ENCODE data around the gene FOXC2.

DNA sequence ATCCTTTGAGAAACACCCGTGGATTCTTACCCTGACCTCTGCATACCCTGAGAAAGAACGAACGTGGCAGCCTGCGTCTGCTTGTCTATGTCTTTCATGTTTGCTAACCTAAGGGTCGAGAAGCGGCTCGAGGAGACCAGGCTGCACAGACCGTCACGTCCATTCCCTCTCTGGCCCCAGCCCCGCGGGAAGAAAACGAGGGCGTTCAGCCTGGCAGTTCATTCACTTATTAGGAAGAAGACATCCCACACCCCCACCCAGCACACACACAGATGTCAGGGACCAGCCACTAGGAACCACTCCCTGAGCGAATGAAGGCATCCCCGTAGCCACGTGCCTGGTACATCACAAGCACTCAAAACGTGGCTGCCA, 10.9 kb upstream of the FOXC2 start:
- no peak for TF ChIP-seq CTCF (IDR thresholded peaks at IDR 0.05)
- TF ChIP-seq POLR2A (IDR thresholded peaks at IDR 0.05), result no peak
- no peak for TF ChIP-seq POLR2AphosphoS5 (IDR thresholded peaks at IDR 0.05)

All from sigmoid colon (tissue), 4 donors.